GM12878 (cell line): ENCODE data around the gene TTLL8. TPM values are rescaled to one million over a fixed set of nuclear protein-coding genes. Genes with fewer than 3 reads are reported as not detected.
A peak's percentile ranks its signal among the peaks of the same experiment; 100 is the strongest.

Experiments used
- ATF7 ChIP-seq: fragments of 450-650 bp; IDR thresholded peaks from 2 replicates; pipeline ENCODE4 v1.6.1; 2016; ENCODE audit warnings: low read depth, mild to moderate bottlenecking
- BACH1 ChIP-seq: fragments of 450-650 bp; IDR thresholded peaks from 2 replicates; pipeline ENCODE4 v1.6.1; 2017; ENCODE audit warnings: mild to moderate bottlenecking, borderline replicate concordance
- BCL11A ChIP-seq: IDR thresholded peaks from 2 replicates; pipeline ENCODE4 v1.6.1; 2011; ENCODE audit warnings: low read depth, low read length
- E2F8 ChIP-seq: fragments of 450-650 bp; IDR thresholded peaks from 2 replicates; pipeline ENCODE4 v1.6.1; 2018; ENCODE audit warnings: mild to moderate bottlenecking, low read depth, moderate library complexity; ENCODE audit not compliant: partially characterized antibody
- EED ChIP-seq: sonication (generic); IDR thresholded peaks from 2 replicates; pipeline ENCODE4 v1.6.1; 2016; ENCODE audit warnings: antibody characterized with exemption, low read depth
- FOS ChIP-seq: IDR thresholded peaks from 3 replicates; pipeline ENCODE4 v1.6.1; 2011; ENCODE audit warnings: borderline replicate concordance; ENCODE audit not compliant: insufficient read length; ENCODE audit errors: extremely low read depth
- IKZF2 ChIP-seq, 2 experiments: fragments of 450-650 bp; IDR thresholded peaks; 2 replicates each; pipeline ENCODE4 v1.6.1; 2017; ENCODE audit warnings: mild to moderate bottlenecking in 2 of 2, moderate library complexity in 2 of 2
- IRF5 ChIP-seq: fragments of 450-650 bp; IDR thresholded peaks from 2 replicates; pipeline ENCODE4 v1.6.1; 2017; ENCODE audit warnings: borderline replicate concordance
- JUND ChIP-seq: IDR thresholded peaks from 2 replicates; pipeline ENCODE4 v1.6.1; 2012; ENCODE audit warnings: low read depth, mild to moderate bottlenecking, low read length, improper control_type of control experiment, moderate library complexity
- KLF5 ChIP-seq: fragments of 450-650 bp; IDR thresholded peaks from 2 replicates; pipeline ENCODE4 v1.6.1; 2014; ENCODE audit warnings: mild to moderate bottlenecking; ENCODE audit not compliant: partially characterized antibody
- MEF2A ChIP-seq: IDR thresholded peaks from 2 replicates; pipeline ENCODE4 v1.6.1; 2011; ENCODE audit warnings: low read depth, mild to moderate bottlenecking, low read length, moderate library complexity; ENCODE audit not compliant: insufficient read depth
- MTA2 ChIP-seq: fragments of 450-650 bp; IDR thresholded peaks from 2 replicates; pipeline ENCODE4 v1.6.1; 2016; ENCODE audit warnings: low read depth, mild to moderate bottlenecking, moderate library complexity
- NKRF ChIP-seq: fragments of 450-650 bp; conservative IDR thresholded peaks from 2 replicates; pipeline ENCODE4 v1.6.1; 2017; ENCODE audit warnings: mild to moderate bottlenecking, moderate library complexity
- NR2C1 ChIP-seq: fragments of 450-650 bp; IDR thresholded peaks from 2 replicates; pipeline ENCODE4 v1.6.1; 2017; ENCODE audit warnings: antibody characterized with exemption, mild to moderate bottlenecking, moderate library complexity
- POLR2AphosphoS5 ChIP-seq: IDR thresholded peaks from 2 replicates; pipeline ENCODE4 v1.6.1; 2011; ENCODE audit warnings: mild to moderate bottlenecking, low read length, inconsistent platforms
- RAD51 ChIP-seq: fragments of 450-650 bp; IDR thresholded peaks from 2 replicates; pipeline ENCODE4 v1.6.1; 2016; ENCODE audit warnings: moderate library complexity, mild to moderate bottlenecking, inconsistent platforms
- RELA ChIP-seq: fragments of 450-650 bp; IDR thresholded peaks from 2 replicates; pipeline ENCODE4 v1.8.0; 2014; ENCODE audit warnings: borderline replicate concordance; ENCODE audit not compliant: partially characterized antibody
- RUNX3 ChIP-seq: IDR thresholded peaks from 2 replicates; pipeline ENCODE4 v1.6.1; 2012; ENCODE audit warnings: low read length, inconsistent platforms
- SMARCA5 ChIP-seq: fragments of 450-650 bp; IDR thresholded peaks from 2 replicates; pipeline ENCODE4 v1.6.1; 2017; ENCODE audit warnings: mild to moderate bottlenecking
- SUPT20H ChIP-seq: IDR thresholded peaks from 2 replicates; pipeline ENCODE4 v1.6.1; 2011; ENCODE audit warnings: low read depth, mild to moderate bottlenecking, low read length, moderate library complexity, borderline replicate concordance; ENCODE audit not compliant: control insufficient read depth
- TCF12 ChIP-seq: IDR thresholded peaks from 2 replicates; pipeline ENCODE4 v1.6.1; 2011; ENCODE audit warnings: low read depth, mild to moderate bottlenecking, low read length
- polyA plus RNA-seq, 11 experiments: library from polyadenylated mRNA; depleted of rRNA in 4 of 11; unstranded in 6 of 11; stranded (reverse) in 5 of 11; fragments of >200 nt; fragmentation: Nextera tagmentation in 4 of 11; fragmentation: Illumina TruSeq in 1 of 11; extraction: Ambion mirVana in 4 of 11; extraction: Trizol in 1 of 11; gene quantifications; 1 replicate in 1 of 11; 2 replicates in 10 of 11; pipeline versions ENCODE4 v1.2.1 to v1.2.3, GENCODE V29; 2011 to 2016; ENCODE audit warnings: inconsistent platforms in 2 of 11, missing spikeins in 2 of 11, low read depth in 1 of 11
- total RNA-seq, 4 experiments: library from RNA; depleted of rRNA in 3 of 4; stranded (reverse); fragments of >200 nt in 3 of 4; fragmentation: Illumina TruSeq in 1 of 4; extraction: Trizol in 1 of 4; gene quantifications; 2 replicates each; pipeline versions ENCODE4 v1.2.1 to v1.2.3, GENCODE V29; 2013 to 2021

The TTLL8 gene
- total and polyA plus RNA-seq, 10 of the 15 experiments (the other 5 are each of a cell fraction or from before 2014, with no cell fraction given) = not detected

- TF ChIP-seq IRF5 (no peak), BCL11A (peak; percentile 60; the same call in 1 of the 2 replicates), RELA (peak; percentile 84), NKRF (no peak), POLR2AphosphoS5 (peak; percentile 28; the same call in 1 of the 2 replicates), KLF5 (no peak), SMARCA5 (no peak), SUPT20H (no peak), NR2C1 (no peak), EED (peak; percentile 73), RAD51 (peak; percentile 61; the same call in 1 of the 2 replicates), JUND (peak; percentile 50; the same call in 1 of the 2 replicates), FOS (no peak), TCF12 (peak; percentile 85), MTA2 (0 out of 2 replicates have a peak, but pooled peaks have one; percentile 45), ATF7 (peak; percentile 71), E2F8 (no peak), BACH1 (peak; percentile 62), RUNX3 (peak; percentile 57), IKZF2 (IDR thresholded peaks at IDR 0.05) (peak; percentile 82), MEF2A (0 out of 2 replicates have a peak, but pooled peaks have one; percentile 15)
These were observed 41.0 kb downstream of the TTLL8 start (continued) for GRCh38 chr22:50016988-50017700.
